ENCODE results near the gene OR6C74.

The OR6C74 gene

DNA sequence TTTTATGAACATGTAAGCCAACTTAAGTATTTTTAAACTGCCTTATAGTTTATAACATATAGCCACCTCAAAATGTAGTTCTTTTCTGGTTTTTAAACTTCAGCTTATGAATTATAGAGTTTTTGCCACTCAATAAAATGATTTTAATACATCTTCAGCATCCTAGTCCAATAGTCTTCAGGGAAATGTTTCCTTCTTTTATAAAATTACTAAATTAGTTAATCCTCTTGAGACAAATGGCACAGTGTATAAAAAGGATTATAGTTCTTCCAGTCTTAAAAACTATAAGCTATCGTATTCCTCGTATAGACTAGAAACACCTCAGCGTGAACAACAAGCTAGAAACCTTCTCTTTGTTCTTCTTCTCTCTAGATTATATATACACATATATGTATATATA is at the start of gene OR6C74:
Gene OR6C74, plus strand, starts transcription at position 301 of the 400 bp plus-strand sequence. CDS start 2,679 bp downstream, outside the sequence.
- no peak for DNase-seq

DNA sequence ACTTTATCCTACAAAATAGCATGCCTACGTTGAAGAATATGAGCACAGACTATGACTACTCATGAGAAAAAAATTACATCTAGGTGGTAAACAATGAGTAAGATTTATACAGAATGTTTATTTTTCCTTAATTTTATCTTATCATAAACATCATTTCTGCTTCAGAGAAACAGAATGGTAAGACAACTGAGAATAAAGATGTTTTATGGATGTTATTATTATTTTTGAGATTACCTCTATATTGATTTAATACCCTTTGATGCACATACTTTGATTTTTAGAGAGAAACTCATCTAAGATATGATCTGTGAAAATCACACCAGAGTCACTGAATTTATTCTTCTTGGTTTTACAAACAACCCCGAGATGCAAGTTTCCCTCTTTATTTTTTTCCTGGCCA is 23.7 kb upstream of the OR6C74 start, which contains the start of gene OR10A7:
Gene OR10A7, plus strand, starts transcription at position 301 of the 400 bp plus-strand sequence. Its CDS starts 0 bp downstream, at position 301.
- no peak for DNase-seq

DNA sequence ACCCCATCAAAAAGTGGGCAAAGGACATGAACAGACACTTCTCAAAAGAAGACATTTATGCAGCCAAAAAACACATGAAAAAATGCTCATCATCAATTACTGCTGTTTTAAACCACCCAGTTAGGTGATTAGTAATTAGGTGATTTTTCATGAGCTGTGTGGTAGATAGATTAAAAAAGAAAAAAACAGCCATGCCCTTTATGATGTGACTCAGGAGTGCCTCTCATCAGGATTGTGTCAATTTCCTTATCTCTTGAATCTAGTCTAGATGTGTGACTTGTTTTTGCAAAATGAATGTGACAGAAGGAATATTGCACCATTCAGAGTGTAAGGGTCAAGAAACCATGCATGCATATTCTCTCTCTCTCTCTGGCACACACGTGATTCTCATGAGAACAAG is 17.9 kb upstream of the OR6C74 start:
- DNase-seq = no peak

DNA sequence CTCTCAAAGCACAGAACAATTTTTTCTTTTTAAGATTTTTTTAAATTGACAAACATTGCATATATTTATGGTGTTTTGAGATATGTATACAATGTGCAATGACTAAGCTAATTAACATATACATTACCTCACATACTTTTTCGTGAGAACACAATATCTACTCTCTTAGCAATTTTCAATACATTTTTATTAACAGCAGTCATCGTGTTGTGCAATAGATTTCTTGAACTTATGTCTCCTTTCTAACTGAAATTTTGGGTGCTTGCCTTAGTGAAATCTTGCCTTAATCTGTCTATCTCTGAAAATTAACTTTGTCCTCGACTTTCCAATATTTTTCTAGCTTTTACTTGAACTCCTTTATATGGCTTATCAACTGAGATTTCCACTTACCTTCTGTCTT is 16.8 kb upstream of the OR6C74 start:
- DNase-seq = no peak

DNA sequence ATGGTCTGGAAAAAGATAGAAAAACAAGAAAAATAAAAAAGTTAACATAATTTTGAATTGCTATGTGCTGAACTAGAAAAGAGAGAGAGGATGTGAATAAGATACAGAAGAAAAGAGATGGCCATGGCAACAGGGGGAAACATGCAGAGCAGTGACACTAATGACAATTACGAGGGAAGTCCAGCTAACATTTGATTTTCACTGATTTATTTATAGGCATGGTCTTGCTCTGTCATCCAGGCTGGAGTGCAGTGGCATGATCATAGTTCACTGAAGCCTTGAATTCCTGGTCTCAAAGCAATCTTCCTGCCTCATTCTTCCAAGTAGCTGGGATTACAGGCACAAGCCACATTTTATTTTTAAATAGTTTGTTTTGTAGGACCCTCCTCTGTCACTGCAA is 1.8 kb downstream of the OR6C74 start:
- no peak for DNase-seq

DNA sequence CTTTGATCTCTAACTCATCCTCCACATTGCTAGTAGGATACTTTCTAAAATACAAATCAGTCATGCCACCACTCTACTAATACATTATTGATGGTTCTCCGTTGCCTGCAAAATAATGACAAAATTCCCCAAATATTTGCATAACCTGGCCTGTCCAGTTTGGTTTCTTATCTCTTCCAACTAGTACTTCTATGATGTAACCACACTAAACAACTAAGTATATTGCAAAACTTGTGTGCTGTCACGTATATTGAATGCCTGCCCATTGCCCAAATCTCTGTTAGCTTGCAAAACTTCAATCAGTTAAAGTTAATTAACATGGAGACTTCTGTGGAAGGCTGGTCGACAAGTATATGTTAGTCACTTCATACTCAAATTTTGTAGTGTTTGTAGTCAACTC is 6.5 kb downstream of the OR6C74 start:
- no peak for DNase-seq

DNA sequence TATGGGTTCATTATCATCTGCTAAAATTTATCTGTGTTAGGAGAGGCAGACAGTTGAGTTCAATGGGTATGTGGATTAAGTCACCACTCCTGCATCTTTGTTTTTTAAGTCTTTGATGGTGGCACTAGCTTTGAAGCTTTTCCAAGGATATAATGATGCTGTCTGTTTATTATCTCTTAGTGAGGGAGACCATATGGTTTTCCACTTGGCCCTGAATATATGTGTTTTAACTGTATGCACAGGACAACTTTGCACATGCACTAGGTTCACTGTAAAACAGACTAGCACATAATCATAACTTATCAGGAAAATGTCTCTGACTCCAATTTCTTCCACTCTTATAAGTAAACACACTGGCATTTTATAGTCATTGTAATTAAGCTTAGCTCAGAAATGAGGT is 8.9 kb downstream of the OR6C74 start:
- no peak for DNase-seq

DNA sequence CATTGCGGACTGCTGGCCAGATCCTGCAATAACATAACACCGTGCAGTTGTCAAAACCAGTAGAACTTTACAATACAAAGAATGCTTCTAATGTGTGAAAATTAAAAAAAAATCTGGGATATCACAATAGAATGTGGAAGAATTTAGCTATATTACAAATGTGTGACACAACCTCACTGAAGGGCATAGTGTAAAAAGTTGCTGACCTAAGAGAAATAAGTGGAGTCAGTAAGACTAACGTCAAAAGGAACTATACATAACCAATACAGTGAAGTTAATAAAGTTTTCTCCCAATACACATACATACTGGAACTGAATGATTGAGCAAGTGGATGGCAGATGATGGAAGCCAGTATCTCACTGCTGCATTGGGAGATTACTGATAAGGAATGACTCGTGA is 12.4 kb downstream of the OR6C74 start:
- no peak for DNase-seq

DNA sequence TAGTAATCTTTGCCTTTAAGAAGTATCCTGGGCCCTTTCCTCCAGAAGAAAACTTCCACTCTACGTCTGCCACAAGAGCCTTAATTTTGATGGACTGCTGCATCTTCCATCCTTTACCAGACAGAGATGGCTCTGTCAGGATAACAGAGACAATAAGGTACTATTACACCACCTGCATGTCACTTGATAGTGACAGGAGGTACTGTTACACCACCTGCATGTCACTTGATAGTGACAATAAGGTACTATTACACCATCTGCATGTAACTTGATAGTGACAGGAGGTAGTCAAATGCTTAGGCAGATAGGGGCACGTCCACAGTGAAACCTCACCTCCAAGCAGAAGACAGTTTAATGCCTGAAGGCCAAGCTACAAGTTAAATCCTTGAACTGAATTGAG is 13.9 kb downstream of the OR6C74 start:
- no peak for DNase-seq

DNA sequence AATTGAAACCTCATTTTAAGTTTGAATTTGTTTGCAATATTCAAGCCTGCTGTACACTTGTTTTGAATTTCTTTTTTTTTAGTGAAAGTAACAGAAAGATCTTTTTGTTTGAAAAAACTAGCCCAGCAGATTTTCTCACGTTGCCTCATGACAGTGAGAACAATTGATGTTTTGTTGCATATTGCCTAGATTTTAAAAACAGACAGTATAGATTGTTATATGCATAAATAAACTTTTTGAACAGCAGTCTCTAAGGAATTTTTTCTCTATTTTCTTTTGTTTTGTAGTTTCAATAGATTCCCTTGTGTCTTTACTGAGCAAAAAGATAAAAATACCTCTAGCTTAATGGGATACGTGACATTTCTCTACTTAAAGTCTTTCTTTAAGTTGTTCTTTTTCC is 36.6 kb downstream of the OR6C74 start:
- DNase-seq = no peak

DNA sequence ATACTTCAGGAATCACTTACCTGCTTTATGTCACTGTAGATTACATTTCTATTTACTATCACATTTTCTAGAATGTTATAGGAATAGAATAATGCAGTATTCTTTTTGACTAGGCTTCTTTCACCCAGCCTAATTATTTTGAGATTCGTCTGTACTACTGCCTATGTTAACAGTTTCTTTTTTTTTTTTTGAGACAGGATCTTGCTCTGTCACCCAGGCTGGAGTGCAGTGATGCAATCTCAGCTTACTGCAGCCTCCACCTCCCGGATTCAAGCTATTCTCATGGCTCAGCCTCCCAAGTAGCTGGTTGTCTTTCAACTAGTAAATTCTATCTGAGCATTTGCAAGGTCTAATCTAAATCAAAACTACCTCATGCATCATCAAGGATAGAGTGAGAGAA is 45.6 kb downstream of the OR6C74 start:
- DNase-seq = no peak

Measured in CD4-positive, alpha-beta T cell treated with Interleukin-15 for 1 hour (primary cell).